Endothelial cell of umbilical vein (primary cell): ENCODE results near the gene ZFX.

Experiments
- CTCF ChIP-seq, 2 donors: IDR thresholded peaks; 1 replicate in 1 of 2; 2 replicates in 1 of 2; pipeline ENCODE4 v1.5.1; 2011; ENCODE audit warnings: low read length in 2 of 2, mild to moderate bottlenecking in 2 of 2, moderate library complexity in 2 of 2, control low read depth in 1 of 2, inconsistent platforms in 1 of 2, low read depth in 1 of 2; ENCODE audit not compliant: insufficient read depth in 1 of 2; ENCODE audit errors: extremely low read depth in 1 of 2
- EZH2 ChIP-seq: IDR thresholded peaks from 2 replicates; pipeline ENCODE4 v1.6.1; 2012; ENCODE audit warnings: borderline replicate concordance, low read depth, mild to moderate bottlenecking, moderate library complexity, low read length, inconsistent platforms; ENCODE audit not compliant: severe bottlenecking
- FOS ChIP-seq: IDR thresholded peaks from 2 replicates; pipeline ENCODE4 v1.6.1; 2011; ENCODE audit warnings: mild to moderate bottlenecking, low read length, moderate library complexity, borderline replicate concordance; ENCODE audit not compliant: insufficient read depth
- GATA2 ChIP-seq: IDR thresholded peaks from 2 replicates; pipeline ENCODE4 v1.7.0; 2011; ENCODE audit warnings: low read depth, mild to moderate bottlenecking, moderate library complexity, mixed read lengths, low read length; ENCODE audit not compliant: insufficient read length, insufficient read depth
- JUN ChIP-seq: IDR thresholded peaks from 2 replicates; pipeline ENCODE4 v1.6.1; 2011; ENCODE audit warnings: borderline replicate concordance, low read depth; ENCODE audit not compliant: insufficient read length, insufficient read depth
- MAX ChIP-seq: IDR thresholded peaks from 2 replicates; pipeline ENCODE4 v1.6.1; 2011; ENCODE audit not compliant: insufficient read depth, insufficient read length
- MYC ChIP-seq: IDR thresholded peaks from one replicate; pipeline ENCODE4 v1.6.1; 2011; ENCODE audit warnings: mild to moderate bottlenecking, low read depth, low read length
- POLR2A ChIP-seq: IDR thresholded peaks from 2 replicates; pipeline ENCODE4 v1.6.1; 2012; ENCODE audit warnings: low read depth, mild to moderate bottlenecking, control low read depth, low read length
- POLR2AphosphoS5 ChIP-seq: IDR thresholded peaks from 2 replicates; pipeline ENCODE4 v1.6.1; 2012; ENCODE audit warnings: low read depth, mild to moderate bottlenecking, control low read depth, low read length, moderate library complexity; ENCODE audit not compliant: insufficient read depth

GRCh38 chrX:24219320-24219719, 69.8 kb downstream of the ZFX start:
- TF ChIP-seq CTCF (IDR thresholded peaks at IDR 0.05; ENCODE audit: extremely low read depth in 1 of 2, insufficient read depth in 1 of 2, low read depth in 1 of 2, low read length in 2 of 2) (no peak), POLR2AphosphoS5 (no peak), MYC (no peak), MAX (no peak), JUN (no peak), POLR2A (no peak), EZH2 (no peak), GATA2 (no peak), FOS (no peak)
